K562 (cell line): ENCODE data around the gene USB1. TPM values are rescaled to one million over a fixed set of nuclear protein-coding genes. Genes with fewer than 3 reads are reported as not detected.

Source experiments
- ATAC-seq: fragments of 200-7000 bp; cut with Tn5 transposase; 3 replicates; pipeline ENCODE4 v1.9.1; 2020; ENCODE audit warnings: moderate library complexity
- BruUV-seq: library from RNA; stranded (reverse); fragments of 400-500 nt; replicated peaks from 2 replicates; lab custom pipeline; 2021; lab: Mats Ljungman, UMichigan
- CTCF ChIA-PET: fragments of 300-600 bp; formaldehyde crosslinking; extraction: SDS; loops from one replicate; lab custom pipeline; 2021; ENCODE audit warnings: low intra/inter-chr PET ratio; lab: Yijun Ruan, JAX
- POLR2A ChIA-PET: fragments of 300-600, 350-650 bp; sonication (Branson Sonifier 250); formaldehyde crosslinking; extraction: SDS; loops from one replicate; lab custom pipeline; 2021; ENCODE audit warnings: antibody characterized with exemption, inconsistent platforms; lab: Yijun Ruan, JAX
- DNase-seq, 4 experiments: peaks; one replicate each; pipeline versions ENCODE4 v3.0.0 to v3.0.0-alpha.2; 2011 to 2018; ENCODE audit warnings: low spot score in 3 of 4, mixed read lengths in 3 of 4; ENCODE audit errors: extremely low read depth in 1 of 4
- FAIRE-seq: peaks from 2 replicates; lab custom pipeline; 2011; peaks lifted over from hg19 to GRCh38; lab: Jason Lieb, UNC
- H2AFZ ChIP-seq: 2 replicates; pipeline ENCODE4 v1.6.0; 2011; ENCODE audit warnings: low read depth, low read length, control low read depth, inconsistent platforms
- H3K27ac ChIP-seq: fragments of 200-600 bp; 3 replicates; pipeline ENCODE4 v1.8.0; 2011; ENCODE audit warnings: low read depth, mild to moderate bottlenecking, control low read depth, inconsistent platforms, low read length, moderate library complexity, mixed read lengths; ENCODE audit errors: extremely low read depth
- H3K27me3 ChIP-seq, 2 experiments: fragments of 300-600 bp in 1 of 2; 2 replicates in 1 of 2; 3 replicates in 1 of 2; pipeline versions ENCODE4 v1.6.0 to v1.8.0; 2011; ENCODE audit warnings: inconsistent platforms in 2 of 2, low read length in 2 of 2, mild to moderate bottlenecking in 1 of 2, mixed read lengths in 1 of 2, moderate library complexity in 1 of 2; ENCODE audit not compliant: control insufficient read depth in 2 of 2, insufficient read depth in 2 of 2
- H3K36me3 ChIP-seq: fragments of 300-600 bp; 3 replicates; pipeline ENCODE4 v1.8.0; 2011; ENCODE audit warnings: mild to moderate bottlenecking, low read length, inconsistent platforms; ENCODE audit not compliant: control insufficient read depth, insufficient read depth
- H3K4me1 ChIP-seq, 2 experiments: fragments of 200-600 bp in 1 of 2; replicated peaks in 1 of 2; 2 replicates in 1 of 2; 3 replicates in 1 of 2; pipeline versions ENCODE4 v1.5.1 to v1.8.0; 2011; ENCODE audit warnings: inconsistent platforms in 2 of 2, low read length in 2 of 2, mild to moderate bottlenecking in 1 of 2, mixed read lengths in 1 of 2, moderate library complexity in 1 of 2; ENCODE audit not compliant: control insufficient read depth in 2 of 2, insufficient read depth in 2 of 2
- H3K4me2 ChIP-seq: 2 replicates; pipeline ENCODE4 v1.6.1; 2011; ENCODE audit warnings: low read length, control low read depth, inconsistent platforms, mixed read lengths; ENCODE audit not compliant: insufficient read depth
- H3K4me3 ChIP-seq: fragments of 200-600 bp; sonication (generic), shearing (Covaris generic); 2 replicates; pipeline ENCODE4 v1.5.1; 2016; ENCODE audit warnings: control low read depth, inconsistent platforms
- H3K79me2 ChIP-seq: fragments of 200-600 bp; 3 replicates; pipeline ENCODE4 v1.8.0; 2011; ENCODE audit warnings: low read length, inconsistent platforms; ENCODE audit not compliant: control insufficient read depth, insufficient read depth
- H3K9ac ChIP-seq, 2 experiments: 2 replicates each; pipeline versions ENCODE4 v1.6.0 to v1.6.1; 2011; ENCODE audit warnings: low read depth in 2 of 2, low read length in 2 of 2, control low read depth in 1 of 2, inconsistent platforms in 1 of 2, mild to moderate bottlenecking in 1 of 2, mixed read lengths in 1 of 2; ENCODE audit not compliant: insufficient read depth in 1 of 2
- H3K9me1 ChIP-seq: one replicate; pipeline ENCODE4 v1.6.0; 2011; ENCODE audit warnings: inconsistent platforms, mild to moderate bottlenecking, low read length, moderate library complexity; ENCODE audit not compliant: control insufficient read depth, insufficient read depth
- H3K9me3 ChIP-seq: replicated peaks from 2 replicates; pipeline ENCODE4 v1.5.1; 2011; ENCODE audit warnings: low read depth, low read length, inconsistent platforms; ENCODE audit not compliant: control insufficient read depth, insufficient read depth
- H4K20me1 ChIP-seq: replicated peaks from 2 replicates; pipeline ENCODE4 v1.6.1; 2011; ENCODE audit warnings: low read length, inconsistent platforms, mixed read lengths; ENCODE audit not compliant: control insufficient read depth, insufficient read depth
- ADNP ChIP-seq: fragments of 200-800 bp; sonication (Bioruptor generic); IDR thresholded peaks from 2 replicates; pipeline ENCODE4 v1.6.1; 2016; ENCODE audit warnings: missing genetic modification characterization, missing compliant biosample characterization
- BCOR ChIP-seq: fragments of 450-650 bp; IDR thresholded peaks from 2 replicates; pipeline ENCODE4 v1.6.1; 2016
- CBX2 ChIP-seq: fragments of 200-600 bp; sonication (generic); IDR thresholded peaks from one replicate; pipeline ENCODE4 v1.6.1; 2012; ENCODE audit warnings: mild to moderate bottlenecking, low read length, inconsistent platforms; ENCODE audit not compliant: insufficient read depth, poor library complexity, severe bottlenecking
- KDM1A ChIP-seq, 2 experiments: fragments of 450-650 bp; IDR thresholded peaks; 2 replicates each; pipeline ENCODE4 v1.6.1; 2016; ENCODE audit warnings: mild to moderate bottlenecking in 2 of 2
- KLF1 ChIP-seq: fragments of 450-650 bp; IDR thresholded peaks from 2 replicates; pipeline ENCODE4 v1.6.1; 2016; ENCODE audit warnings: missing genetic modification characterization, missing compliant biosample characterization
- MEF2A ChIP-seq: IDR thresholded peaks from 2 replicates; pipeline ENCODE4 v1.6.1; 2011; ENCODE audit warnings: low read depth, mild to moderate bottlenecking, low read length, moderate library complexity; ENCODE audit not compliant: control insufficient read depth
- RBM25 ChIP-seq: fragments of 200-400 bp; formaldehyde crosslinking; IDR thresholded peaks from 2 replicates; pipeline ENCODE4 v1.6.1; 2018; ENCODE audit warnings: low read length, low read depth, moderate library complexity; ENCODE audit not compliant: severe bottlenecking
- RCOR1 ChIP-seq, 2 experiments: IDR thresholded peaks; 2 replicates each; pipeline ENCODE4 v1.6.1; 2012; ENCODE audit warnings: low read depth in 2 of 2, low read length in 2 of 2, borderline replicate concordance in 1 of 2, improper control_type of control experiment in 1 of 2
- TBL1XR1 ChIP-seq, 2 experiments: IDR thresholded peaks; 2 replicates each; pipeline ENCODE4 v1.6.1; 2012; ENCODE audit warnings: improper control_type of control experiment in 2 of 2, low read length in 2 of 2, mild to moderate bottlenecking in 1 of 2
- ZNF311 ChIP-seq: fragments of 250-450 bp; sonication (Bioruptor Pico); IDR thresholded peaks from 2 replicates; pipeline ENCODE4 v1.4.0; 2020; ENCODE audit warnings: mild to moderate bottlenecking, moderate library complexity
- ZNF507 ChIP-seq: conservative IDR thresholded peaks from 2 replicates; pipeline ENCODE4 v1.6.1; 2017; ENCODE audit warnings: missing genetic modification characterization, missing compliant biosample characterization
- WGBS: fragments of 100-300 bp; shearing (Covaris generic); methylation state at CpG from one replicate; pipeline ENCODE4 v1.1.6; 2016; ENCODE audit warnings: low coverage, mixed read lengths; ENCODE audit not compliant: insufficient coverage; ENCODE audit errors: missing lambda C conversion rate; 5-methylcytosine and 5-hydroxymethylcytosine counted together
- in situ Hi-C: fragments of 300-500 bp; cut with MboI; formaldehyde crosslinking; loops from 4 replicates; pipeline ENCODE4 v1.15.0; 2018; ENCODE audit warnings: inconsistent platforms, mixed read lengths
- intact Hi-C: fragments of 100-400 bp; cut with micrococcal nuclease; formaldehyde crosslinking; loops from 2 replicates; pipeline ENCODE4 v1.14.2; 2022
- polyA plus RNA-seq, 8 experiments: library from polyadenylated mRNA; depleted of rRNA in 4 of 8; stranded (reverse) in 5 of 8; unstranded in 3 of 8; fragments of >200 nt; fragmentation: Nextera tagmentation in 2 of 8; fragmentation: Illumina TruSeq in 1 of 8; extraction: Ambion mirVana in 2 of 8; extraction: Trizol in 1 of 8; gene quantifications; 2 replicates each; pipeline versions ENCODE4 v1.2.1 to v1.2.3, GENCODE V29; 2011 to 2014; ENCODE audit warnings: inconsistent platforms in 1 of 8, missing spikeins in 1 of 8
- total RNA-seq, 7 experiments: library from RNA; depleted of rRNA in 6 of 7; stranded (reverse); fragments of >200 nt in 6 of 7; fragmentation: Illumina TruSeq in 2 of 7; extraction: Trizol in 2 of 7; gene quantifications; 2 replicates each; pipeline versions ENCODE4 v1.2.1 to v1.2.3, GENCODE V29; 2011 to 2021; ENCODE audit warnings: low replicate concordance in 1 of 7
- TF ChIP-seq, protein P1 (sequence below): sonication (generic); formaldehyde crosslinking; IDR thresholded peaks from 2 replicates; pipeline ENCODE4 v1.8.0; 2022; ENCODE audit warnings: mild to moderate bottlenecking, low read depth, missing genetic modification reagents
- TF ChIP-seq, protein P2 (sequence below): fragments of 450-650 bp; formaldehyde crosslinking; IDR thresholded peaks from 2 replicates; pipeline ENCODE4 v1.4.0; 2020; ENCODE audit warnings: mild to moderate bottlenecking, moderate library complexity
- TF ChIP-seq, protein P3 (sequence below), 2 experiments: fragments of 450-650 bp; conservative IDR thresholded peaks; 2 replicates each; pipeline ENCODE4 v1.6.1; 2017; ENCODE audit warnings: mild to moderate bottlenecking in 2 of 2, moderate library complexity in 2 of 2
- TF ChIP-seq, protein P4 (sequence below): sonication (generic); IDR thresholded peaks from 2 replicates; pipeline ENCODE4 v1.6.1; 2016

USB1 gene
- total and polyA plus RNA-seq, 9 of the 15 experiments (the other 6 are each of a cell fraction or from before 2014, with no cell fraction given) = 11.6 to 73.6 (median 19.4) TPM

DNA sequence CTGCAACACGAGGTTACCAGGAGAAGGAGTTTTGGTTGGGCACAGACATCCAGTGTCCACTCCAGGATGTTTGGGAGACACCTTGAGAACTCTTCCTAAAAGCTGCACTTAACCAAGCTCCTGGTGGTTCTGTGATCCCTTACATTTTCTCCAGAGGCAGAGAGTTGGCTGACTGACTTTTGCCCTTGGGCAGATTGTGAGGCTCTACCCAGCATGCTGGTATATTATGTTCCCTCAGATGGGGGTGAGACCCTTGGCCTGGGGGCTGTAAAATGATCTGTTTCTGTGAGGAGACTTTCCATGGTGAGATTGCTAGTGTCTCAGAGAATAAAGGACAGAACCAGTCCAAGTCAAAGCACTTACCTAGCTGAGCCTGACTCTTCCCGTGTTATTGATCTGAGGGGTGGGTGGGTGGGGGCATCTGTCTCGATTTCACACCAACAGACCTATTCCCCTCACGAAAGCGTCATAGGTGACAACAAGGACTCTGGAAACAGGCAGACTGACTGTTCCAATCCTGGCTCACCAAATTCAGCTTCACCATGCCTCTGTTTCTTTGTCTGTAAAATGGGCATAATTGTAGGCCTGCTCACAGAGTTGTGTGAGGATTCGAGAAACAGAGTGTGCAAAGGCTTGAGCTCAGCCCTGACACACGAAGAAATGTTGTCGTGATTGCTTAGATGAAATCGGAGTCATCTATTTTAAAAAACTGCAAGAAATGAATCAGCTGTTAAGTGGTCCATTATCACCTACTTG is 12.2 kb downstream of the USB1 start:
- no peak for DNase-seq
- no peak for FAIRE-seq
- ChIA-PET POLR2A (interaction anchor here (0.6 kb wide), 1 partner anchor 295 kb away, joined by 3 read pairs; no protein-coding TSS in a partner anchor), CTCF (no interaction called here)
- Histone ChIP-seq H3K79me2 (no peaks in the 10 kb centered on the region; the same call in 2 of the 3 replicates), H3K4me1 (no peaks in the 10 kb centered on the region), H3K27me3 (no peaks in the 10 kb centered on the region), H3K9me3 (no peaks in the 10 kb centered on the region), H3K9ac (no peak overlapping the region), H3K36me3 (peaks cover 51% of the 10 kb centered on the region; the same call in 2 of the 3 replicates), H3K4me2 (no peak overlapping the region), H3K4me3 (no peak overlapping the region), H4K20me1 (no peaks in the 10 kb centered on the region), H2AFZ (no peak overlapping the region), H3K27ac (no peak overlapping the region), H3K9me1 (peaks cover 2% of the 10 kb centered on the region)
- WGBS = 81% methylated on average over 9 of the region's 9 CpGs
- in situ Hi-C loops = loop anchor here (10.0 kb wide), 2 partner anchors 111 to 281 kb away; partner anchors contain the start of genes CFAP20 and PRSS54
- no peak for ATAC-seq
- intact Hi-C loops = no loop called here
- no TSS peak for BruUV-seq
- TF ChIP-seq MEF2A = no peak
- TF ChIP-seq, protein P1, sequence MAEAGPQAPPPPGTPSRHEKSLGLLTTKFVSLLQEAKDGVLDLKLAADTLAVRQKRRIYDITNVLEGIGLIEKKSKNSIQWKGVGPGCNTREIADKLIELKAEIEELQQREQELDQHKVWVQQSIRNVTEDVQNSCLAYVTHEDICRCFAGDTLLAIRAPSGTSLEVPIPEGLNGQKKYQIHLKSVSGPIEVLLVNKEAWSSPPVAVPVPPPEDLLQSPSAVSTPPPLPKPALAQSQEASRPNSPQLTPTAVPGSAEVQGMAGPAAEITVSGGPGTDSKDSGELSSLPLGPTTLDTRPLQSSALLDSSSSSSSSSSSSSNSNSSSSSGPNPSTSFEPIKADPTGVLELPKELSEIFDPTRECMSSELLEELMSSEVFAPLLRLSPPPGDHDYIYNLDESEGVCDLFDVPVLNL (CRISPR knock-in tag) = no peak
- peak; percentile 26; the same call in 1 of the 2 replicates for TF ChIP-seq ADNP (tag)
- TF ChIP-seq ZNF507 (tag) = no peak
- TF ChIP-seq, protein P2, sequence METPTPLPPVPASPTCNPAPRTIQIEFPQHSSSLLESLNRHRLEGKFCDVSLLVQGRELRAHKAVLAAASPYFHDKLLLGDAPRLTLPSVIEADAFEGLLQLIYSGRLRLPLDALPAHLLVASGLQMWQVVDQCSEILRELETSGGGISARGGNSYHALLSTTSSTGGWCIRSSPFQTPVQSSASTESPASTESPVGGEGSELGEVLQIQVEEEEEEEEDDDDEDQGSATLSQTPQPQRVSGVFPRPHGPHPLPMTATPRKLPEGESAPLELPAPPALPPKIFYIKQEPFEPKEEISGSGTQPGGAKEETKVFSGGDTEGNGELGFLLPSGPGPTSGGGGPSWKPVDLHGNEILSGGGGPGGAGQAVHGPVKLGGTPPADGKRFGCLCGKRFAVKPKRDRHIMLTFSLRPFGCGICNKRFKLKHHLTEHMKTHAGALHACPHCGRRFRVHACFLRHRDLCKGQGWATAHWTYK (CRISPR knock-in tag) = no peak
- peak; percentile 42; the same call in 1 of the 2 replicates for TF ChIP-seq BCOR
- 0 out of 4 replicates have a peak, but pooled peaks have one; percentile 16 to 31 for TF ChIP-seq KDM1A (IDR thresholded peaks at IDR 0.05)
- TF ChIP-seq TBL1XR1 (IDR thresholded peaks at IDR 0.05; ENCODE audit: low read length in 2 of 2) = no peak
- TF ChIP-seq RBM25 = peak; percentile 75
- TF ChIP-seq, protein P3, sequence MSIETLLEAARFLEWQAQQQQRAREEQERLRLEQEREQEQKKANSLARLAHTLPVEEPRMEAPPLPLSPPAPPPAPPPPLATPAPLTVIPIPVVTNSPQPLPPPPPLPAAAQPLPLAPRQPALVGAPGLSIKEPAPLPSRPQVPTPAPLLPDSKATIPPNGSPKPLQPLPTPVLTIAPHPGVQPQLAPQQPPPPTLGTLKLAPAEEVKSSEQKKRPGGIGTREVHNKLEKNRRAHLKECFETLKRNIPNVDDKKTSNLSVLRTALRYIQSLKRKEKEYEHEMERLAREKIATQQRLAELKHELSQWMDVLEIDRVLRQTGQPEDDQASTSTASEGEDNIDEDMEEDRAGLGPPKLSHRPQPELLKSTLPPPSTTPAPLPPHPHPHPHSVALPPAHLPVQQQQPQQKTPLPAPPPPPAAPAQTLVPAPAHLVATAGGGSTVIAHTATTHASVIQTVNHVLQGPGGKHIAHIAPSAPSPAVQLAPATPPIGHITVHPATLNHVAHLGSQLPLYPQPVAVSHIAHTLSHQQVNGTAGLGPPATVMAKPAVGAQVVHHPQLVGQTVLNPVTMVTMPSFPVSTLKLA (conservative IDR thresholded peaks at IDR 0.05) = no peak
- 0 out of 4 replicates have a peak, but pooled peaks of 1 of the 2 experiments have one; percentile 42 for TF ChIP-seq RCOR1 (IDR thresholded peaks at IDR 0.05; ENCODE audit: borderline replicate concordance in 1 of 2, low read depth in 2 of 2, low read length in 2 of 2)
- no peak for TF ChIP-seq KLF1
- no peak for TF ChIP-seq CBX2
- TF ChIP-seq, protein P4, sequence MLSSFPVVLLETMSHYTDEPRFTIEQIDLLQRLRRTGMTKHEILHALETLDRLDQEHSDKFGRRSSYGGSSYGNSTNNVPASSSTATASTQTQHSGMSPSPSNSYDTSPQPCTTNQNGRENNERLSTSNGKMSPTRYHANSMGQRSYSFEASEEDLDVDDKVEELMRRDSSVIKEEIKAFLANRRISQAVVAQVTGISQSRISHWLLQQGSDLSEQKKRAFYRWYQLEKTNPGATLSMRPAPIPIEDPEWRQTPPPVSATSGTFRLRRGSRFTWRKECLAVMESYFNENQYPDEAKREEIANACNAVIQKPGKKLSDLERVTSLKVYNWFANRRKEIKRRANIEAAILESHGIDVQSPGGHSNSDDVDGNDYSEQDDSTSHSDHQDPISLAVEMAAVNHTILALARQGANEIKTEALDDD = no peak
- TF ChIP-seq ZNF311 = no peak
